SK-N-SH (cell line): ENCODE data around the gene TOX4. TPM values are rescaled to one million over a fixed set of nuclear protein-coding genes. Genes with fewer than 3 reads are reported as not detected.
"Not testable (repeated sequence)": the region's sequence is repeated elsewhere in the genome, so short reads cannot be mapped to it uniquely, and the experiment has no call there.

Experiments
- CTCF ChIA-PET: fragments of 300-600, 350-600 bp; formaldehyde crosslinking; extraction: SDS; loops from one replicate; lab custom pipeline; 2021; lab: Yijun Ruan, JAX
- POLR2A ChIA-PET: fragments of 350-600 bp; sonication (Branson Sonifier 250); formaldehyde crosslinking; extraction: SDS; loops from one replicate; lab custom pipeline; 2020; ENCODE audit warnings: antibody characterized with exemption, inconsistent platforms; lab: Yijun Ruan, JAX
- DNase-seq: peaks from one replicate; pipeline ENCODE4 v3.0.0; 2012
- H2AFZ ChIP-seq: fragments of 200-600 bp; sonication (generic); 2 replicates; pipeline ENCODE4 v1.8.1; 2016; ENCODE audit warnings: antibody characterized with exemption, mild to moderate bottlenecking, low read depth
- H3F3A ChIP-seq: fragments of 200-600 bp; sonication (generic); replicated peaks from 2 replicates; pipeline ENCODE3; 2016; ENCODE audit warnings: antibody characterized with exemption, mild to moderate bottlenecking; ENCODE audit not compliant: insufficient read depth
- H3K27ac ChIP-seq, 2 experiments: fragments of 200-500 bp in 1 of 2; fragments of 200-600 bp in 1 of 2; sonication (Bioruptor generic) in 1 of 2; sonication (generic), shearing (Covaris generic) in 1 of 2; 2 replicates each; pipeline versions ENCODE4 v1.5.1 to v1.6.1; 2014 to 2016; ENCODE audit warnings: low read depth in 2 of 2, inconsistent platforms in 1 of 2, low read length in 1 of 2, mild to moderate bottlenecking in 1 of 2, mixed read lengths in 1 of 2
- H3K27me3 ChIP-seq: fragments of 200-600 bp; sonication (generic), shearing (Covaris generic); 2 replicates; pipeline ENCODE4 v1.6.1; 2016; ENCODE audit warnings: mixed run types; ENCODE audit not compliant: insufficient read depth
- H3K36me3 ChIP-seq, 2 experiments: fragments of 200-500 bp in 1 of 2; fragments of 200-600 bp in 1 of 2; sonication (Bioruptor generic) in 1 of 2; sonication (generic) in 1 of 2; replicated peaks in 1 of 2; 2 replicates each; pipeline versions ENCODE3 to v1.5.1; 2014 to 2016; ENCODE audit warnings: low read length in 1 of 2, mild to moderate bottlenecking in 1 of 2; ENCODE audit not compliant: insufficient read depth in 2 of 2, control insufficient read depth in 1 of 2
- H3K4me1 ChIP-seq, 2 experiments: fragments of 200-500 bp in 1 of 2; fragments of 200-600 bp in 1 of 2; sonication (Bioruptor generic) in 1 of 2; sonication (generic), shearing (Covaris generic) in 1 of 2; 2 replicates each; pipeline versions ENCODE4 v1.5.1 to v1.6.1; 2014 to 2016; ENCODE audit warnings: low read depth in 1 of 2, low read length in 1 of 2, mixed run types in 1 of 2; ENCODE audit not compliant: insufficient read depth in 2 of 2, control insufficient read depth in 1 of 2
- H3K4me2 ChIP-seq: fragments of 200-600 bp; sonication (generic), shearing (Covaris generic); 2 replicates; pipeline ENCODE4 v1.6.1; 2017; ENCODE audit warnings: mixed run types
- H3K4me3 ChIP-seq, 2 experiments: fragments of 200-500 bp in 1 of 2; fragments of 200-600 bp in 1 of 2; sonication (Bioruptor generic) in 1 of 2; sonication (generic), shearing (Covaris generic) in 1 of 2; 2 replicates each; pipeline versions ENCODE4 v1.5.1 to v1.8.1; 2014 to 2016; ENCODE audit warnings: low read depth in 2 of 2, inconsistent platforms in 1 of 2, low read length in 1 of 2, mild to moderate bottlenecking in 1 of 2, mixed read lengths in 1 of 2, moderate library complexity in 1 of 2
- H3K79me2 ChIP-seq: fragments of 200-600 bp; sonication (generic); 2 replicates; pipeline ENCODE4 v1.8.1; 2017; ENCODE audit warnings: mild to moderate bottlenecking; ENCODE audit not compliant: insufficient read depth
- H3K9ac ChIP-seq: fragments of 200-600 bp; sonication (generic); 2 replicates; pipeline ENCODE4 v1.6.1; 2017; ENCODE audit warnings: mixed run types
- H3K9me2 ChIP-seq: fragments of 200-600 bp; sonication (generic); 2 replicates; pipeline ENCODE4 v1.6.1; 2017; ENCODE audit warnings: mixed run types
- H3K9me3 ChIP-seq: fragments of 200-600 bp; sonication (generic); 2 replicates; pipeline ENCODE4 v1.6.1; 2017; ENCODE audit warnings: mixed run types, mild to moderate bottlenecking, moderate library complexity
- H4K20me1 ChIP-seq: fragments of 200-600 bp; sonication (generic); 2 replicates; pipeline ENCODE4 v1.6.1; 2017; ENCODE audit warnings: mild to moderate bottlenecking, mixed run types; ENCODE audit not compliant: insufficient read depth
- WGBS: methylation state at CpG from one replicate; pipeline ENCODE4 v1.1.6; 2017; ENCODE audit warnings: low lambda C conversion rate; 5-methylcytosine and 5-hydroxymethylcytosine counted together
- polyA plus RNA-seq, 3 experiments: library from polyadenylated mRNA; depleted of rRNA; stranded (reverse); fragments of >200 nt; gene quantifications; 2 replicates each; pipeline ENCODE4 v1.2.3, GENCODE V29; 2012
- small RNA-seq, 7 experiments: library from RNA; depleted of rRNA; stranded (forward); fragments of <200 nt; gene quantifications; one replicate each; pipeline ENCODE3, GENCODE V24; 2012
- TF ChIP-seq, protein P1 (sequence below): IDR thresholded peaks from 2 replicates; pipeline ENCODE4 v1.6.1; 2012; ENCODE audit warnings: mild to moderate bottlenecking, low read depth, low read length, moderate library complexity

TOX4 gene
- polyA plus RNA-seq, 1 of the 3 experiments (the other 2 are of a cell fraction), result 52.3 TPM

- TF ChIP-seq, protein P1, sequence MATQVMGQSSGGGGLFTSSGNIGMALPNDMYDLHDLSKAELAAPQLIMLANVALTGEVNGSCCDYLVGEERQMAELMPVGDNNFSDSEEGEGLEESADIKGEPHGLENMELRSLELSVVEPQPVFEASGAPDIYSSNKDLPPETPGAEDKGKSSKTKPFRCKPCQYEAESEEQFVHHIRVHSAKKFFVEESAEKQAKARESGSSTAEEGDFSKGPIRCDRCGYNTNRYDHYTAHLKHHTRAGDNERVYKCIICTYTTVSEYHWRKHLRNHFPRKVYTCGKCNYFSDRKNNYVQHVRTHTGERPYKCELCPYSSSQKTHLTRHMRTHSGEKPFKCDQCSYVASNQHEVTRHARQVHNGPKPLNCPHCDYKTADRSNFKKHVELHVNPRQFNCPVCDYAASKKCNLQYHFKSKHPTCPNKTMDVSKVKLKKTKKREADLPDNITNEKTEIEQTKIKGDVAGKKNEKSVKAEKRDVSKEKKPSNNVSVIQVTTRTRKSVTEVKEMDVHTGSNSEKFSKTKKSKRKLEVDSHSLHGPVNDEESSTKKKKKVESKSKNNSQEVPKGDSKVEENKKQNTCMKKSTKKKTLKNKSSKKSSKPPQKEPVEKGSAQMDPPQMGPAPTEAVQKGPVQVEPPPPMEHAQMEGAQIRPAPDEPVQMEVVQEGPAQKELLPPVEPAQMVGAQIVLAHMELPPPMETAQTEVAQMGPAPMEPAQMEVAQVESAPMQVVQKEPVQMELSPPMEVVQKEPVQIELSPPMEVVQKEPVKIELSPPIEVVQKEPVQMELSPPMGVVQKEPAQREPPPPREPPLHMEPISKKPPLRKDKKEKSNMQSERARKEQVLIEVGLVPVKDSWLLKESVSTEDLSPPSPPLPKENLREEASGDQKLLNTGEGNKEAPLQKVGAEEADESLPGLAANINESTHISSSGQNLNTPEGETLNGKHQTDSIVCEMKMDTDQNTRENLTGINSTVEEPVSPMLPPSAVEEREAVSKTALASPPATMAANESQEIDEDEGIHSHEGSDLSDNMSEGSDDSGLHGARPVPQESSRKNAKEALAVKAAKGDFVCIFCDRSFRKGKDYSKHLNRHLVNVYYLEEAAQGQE, result no peak
These were observed 67.0 kb downstream of the TOX4 start (continued) for GRCh38 chr14:21543963-21544362.

GRCh38 chr14:21544588-21544987 lies 67.6 kb downstream of the TOX4 start:
- H3K9me3 ChIP-seq, H2AFZ ChIP-seq, H3K4me1 ChIP-seq, H3F3A ChIP-seq, H3K36me3 ChIP-seq, H3K4me2 ChIP-seq, H3K9ac ChIP-seq, H4K20me1 ChIP-seq, H3K27ac ChIP-seq, DNase-seq, POLR2A ChIA-PET, H3K79me2 ChIP-seq, H3K27me3 ChIP-seq, H3K4me3 ChIP-seq, H3K9me2 ChIP-seq: not testable (repeated sequence)
- CTCF ChIA-PET, result interaction anchor here (0.7 kb wide), 1 partner anchor 1383 kb away, joined by 3 read pairs; no protein-coding TSS in a partner anchor
- 93% methylated on average over 7 of the region's 7 CpGs for WGBS

Small RNA genes within 50 kb of the gene (small RNA-seq; reads per million reads assigned to genes)
- gene RN7SL650P, result 0 reads per million in 7 experiments

Other genes with a start within 250 kb of the TOX4 start
- 341 and 500 TPM in 2 replicates for gene HNRNPC, start 207.8 kb upstream of the TOX4 start, polyA plus RNA-seq (2012; rRNA removed)
- not detected in 2 replicates for gene RPGRIP1, start 197.1 kb upstream of the TOX4 start, polyA plus RNA-seq (2012; rRNA removed)
- gene SUPT16H, start 93.2 kb upstream of the TOX4 start, polyA plus RNA-seq (2012; rRNA removed), result 53.7 and 65.6 TPM in 2 replicates
- gene CHD8, start 21.1 kb upstream of the TOX4 start, polyA plus RNA-seq (2012; rRNA removed), result 20.1 and 25.3 TPM in 2 replicates
- 24.4 and 41.2 TPM in 2 replicates for gene RAB2B, start 236 bp upstream of the TOX4 start, polyA plus RNA-seq (2012; rRNA removed)
- gene METTL3, start 34.1 kb downstream of the TOX4 start, polyA plus RNA-seq (2012; rRNA removed), result 118 and 198 TPM in 2 replicates
- 7.5 and 9.1 TPM in 2 replicates for gene SALL2, start 49.2 kb downstream of the TOX4 start, polyA plus RNA-seq (2012; rRNA removed)
- not detected in 2 replicates for gene OR10G3, start 102.9 kb downstream of the TOX4 start, polyA plus RNA-seq (2012; rRNA removed)
- gene OR10G2, start 157.7 kb downstream of the TOX4 start, polyA plus RNA-seq (2012; rRNA removed), result not detected in 2 replicates
- gene OR4E2, start 176.6 kb downstream of the TOX4 start, polyA plus RNA-seq (2012; rRNA removed), result not detected in 2 replicates
- not detected in 2 replicates for gene OR4E1, start 196.6 kb downstream of the TOX4 start, polyA plus RNA-seq (2012; rRNA removed)